ENCODE measurements around the gene DEGS2.
"Not testable (repeated sequence)": the region's sequence is repeated elsewhere in the genome, so short reads cannot be mapped to it uniquely, and the experiment has no call there.

The DEGS2 gene

GRCh38 chr14:100159094-100159864 lies at the start of gene DEGS2:
Gene DEGS2 (minus strand): TSS chr14:100159645. CDS start chr14:100159587, 58 bp downstream.
- no peak for DNase-seq

- DNase-seq: not testable (repeated sequence)
Observed at GRCh38 chr14:100208136-100208535, 48.7 kb upstream of the DEGS2 start.

GRCh38 chr14:100207588-100207987 lies 48.1 kb upstream of the DEGS2 start:
- DNase-seq: not testable (repeated sequence)

- DNase-seq: not testable (repeated sequence)
Observed at GRCh38 chr14:100204835-100205167, 45.4 kb upstream of the DEGS2 start.

GRCh38 chr14:100203962-100204834 lies 44.8 kb upstream of the DEGS2 start:
- peak; percentile 70 for DNase-seq

- DNase-seq: no peak
Observed at GRCh38 chr14:100203146-100203545, 43.7 kb upstream of the DEGS2 start.

GRCh38 chr14:100202712-100203111 lies 43.3 kb upstream of the DEGS2 start:
- no peak for DNase-seq

GRCh38 chr14:100201701-100202100 lies 42.3 kb upstream of the DEGS2 start:
- DNase-seq: no peak

- no peak for DNase-seq
Observed at GRCh38 chr14:100200311-100200710, 40.9 kb upstream of the DEGS2 start.

- DNase-seq: no peak
Observed at GRCh38 chr14:100199240-100199860, 39.9 kb upstream of the DEGS2 start.

GRCh38 chr14:100193417-100194357 lies 34.2 kb upstream of the DEGS2 start:
- no peak for DNase-seq

- DNase-seq: peak; percentile 88
Observed at GRCh38 chr14:100192672-100193416, 33.4 kb upstream of the DEGS2 start.

GRCh38 chr14:100192250-100192671 lies 32.8 kb upstream of the DEGS2 start:
- no peak for DNase-seq

- no peak for DNase-seq
Observed at GRCh38 chr14:100191584-100192249, 32.3 kb upstream of the DEGS2 start.

GRCh38 chr14:100190126-100190525 lies 30.7 kb upstream of the DEGS2 start:
- DNase-seq: no peak

- DNase-seq: no peak
Observed at GRCh38 chr14:100188392-100189030, 29.1 kb upstream of the DEGS2 start.

- DNase-seq: no peak
Observed at GRCh38 chr14:100187247-100187833, 27.9 kb upstream of the DEGS2 start.

- DNase-seq: not testable (repeated sequence)
Observed at GRCh38 chr14:100181876-100182551, 22.6 kb upstream of the DEGS2 start.

GRCh38 chr14:100180671-100181070 lies 21.2 kb upstream of the DEGS2 start:
- not testable (repeated sequence) for DNase-seq
